DOHH2 (cell line): Measurements from ENCODE around the gene MAP2K6.

Source experiments
- H3F3A ChIP-seq: fragments of 200-600 bp; sonication (generic), shearing (Covaris generic); 2 replicates; pipeline ENCODE4 v1.6.0; 2016; ENCODE audit warnings: antibody characterized with exemption, mild to moderate bottlenecking; ENCODE audit not compliant: control insufficient read depth, insufficient read depth
- H3K27ac ChIP-seq: fragments of 200-600 bp; sonication (generic); 2 replicates; pipeline ENCODE4 v1.5.1; 2014; ENCODE audit warnings: low read depth, mild to moderate bottlenecking, low read length, moderate library complexity
- H3K27me3 ChIP-seq: fragments of 200-600 bp; sonication (generic); 2 replicates; pipeline ENCODE4 v1.6.1; 2014; ENCODE audit warnings: mild to moderate bottlenecking, low read length, mixed read lengths; ENCODE audit not compliant: control insufficient read depth
- H3K36me3 ChIP-seq: fragments of 200-600 bp; sonication (generic); 2 replicates; pipeline ENCODE4 v1.6.1; 2014; ENCODE audit warnings: mild to moderate bottlenecking, low read length, moderate library complexity, mixed read lengths; ENCODE audit not compliant: control insufficient read depth
- H3K4me1 ChIP-seq: fragments of 200-600 bp; sonication (generic); 2 replicates; pipeline ENCODE4 v1.6.1; 2014; ENCODE audit warnings: mild to moderate bottlenecking, low read length, mixed read lengths; ENCODE audit not compliant: control insufficient read depth
- H3K4me2 ChIP-seq: fragments of 200-600 bp; sonication (generic); 2 replicates; pipeline ENCODE4 v1.6.0; 2014; ENCODE audit warnings: mild to moderate bottlenecking, low read length, moderate library complexity
- H3K4me3 ChIP-seq: fragments of 200-600 bp; sonication (generic); 2 replicates; pipeline ENCODE4 v1.5.1; 2014; ENCODE audit warnings: mild to moderate bottlenecking, low read length, mixed read lengths
- H3K79me2 ChIP-seq: fragments of 200-600 bp; sonication (generic); 2 replicates; pipeline ENCODE4 v1.6.1; 2014; ENCODE audit warnings: mild to moderate bottlenecking, low read length, mixed read lengths; ENCODE audit not compliant: control insufficient read depth
- H3K9me2 ChIP-seq: fragments of 200-600 bp; sonication (generic); replicated peaks from 2 replicates; pipeline ENCODE4 v1.6.1; 2014; ENCODE audit warnings: mild to moderate bottlenecking, low read length, mixed read lengths; ENCODE audit not compliant: control insufficient read depth
- H3K9me3 ChIP-seq: fragments of 200-600 bp; sonication (generic); 2 replicates; pipeline ENCODE4 v1.6.1; 2014; ENCODE audit warnings: antibody characterized with exemption, low read length, mixed read lengths; ENCODE audit not compliant: control insufficient read depth, insufficient read depth
- H4K20me1 ChIP-seq: fragments of 200-600 bp; sonication (generic); 2 replicates; pipeline ENCODE4 v1.6.0; 2014; ENCODE audit warnings: low read depth, mild to moderate bottlenecking, antibody characterized with exemption, low read length, moderate library complexity; ENCODE audit not compliant: control insufficient read depth, insufficient read depth
- EZH2phosphoT487 ChIP-seq: fragments of 200-600 bp; sonication (generic); IDR thresholded peaks from 2 replicates; pipeline ENCODE4 v1.6.1; 2017; ENCODE audit warnings: borderline replicate concordance, mild to moderate bottlenecking, antibody characterized with exemption, low read length, moderate library complexity, mixed read lengths
- TF ChIP-seq, protein P1 (sequence below): fragments of 200-600 bp; sonication (generic); IDR thresholded peaks from one replicate; pipeline ENCODE4 v1.5.1; 2014; ENCODE audit warnings: antibody characterized with exemption, mild to moderate bottlenecking, low read depth, low read length; ENCODE audit not compliant: poor library complexity, severe bottlenecking

The MAP2K6 gene

GRCh38 chr17:69466905-69467667 lies 52.6 kb downstream of the MAP2K6 start:
- Histone ChIP-seq H3K4me2 (no peak overlapping the region), H3K9me2 (no peaks in the 10 kb centered on the region), H4K20me1 (no peaks in the 10 kb centered on the region), H3K9me3 (no peaks in the 10 kb centered on the region), H3K79me2 (no peaks in the 10 kb centered on the region), H3K4me3 (no peak overlapping the region), H3K4me1 (no peaks in the 10 kb centered on the region), H3K27me3 (no peaks in the 10 kb centered on the region), H3K27ac (no peak overlapping the region), H3K36me3 (no peaks in the 10 kb centered on the region), H3F3A (no peaks in the 10 kb centered on the region)
- TF ChIP-seq, protein P1, sequence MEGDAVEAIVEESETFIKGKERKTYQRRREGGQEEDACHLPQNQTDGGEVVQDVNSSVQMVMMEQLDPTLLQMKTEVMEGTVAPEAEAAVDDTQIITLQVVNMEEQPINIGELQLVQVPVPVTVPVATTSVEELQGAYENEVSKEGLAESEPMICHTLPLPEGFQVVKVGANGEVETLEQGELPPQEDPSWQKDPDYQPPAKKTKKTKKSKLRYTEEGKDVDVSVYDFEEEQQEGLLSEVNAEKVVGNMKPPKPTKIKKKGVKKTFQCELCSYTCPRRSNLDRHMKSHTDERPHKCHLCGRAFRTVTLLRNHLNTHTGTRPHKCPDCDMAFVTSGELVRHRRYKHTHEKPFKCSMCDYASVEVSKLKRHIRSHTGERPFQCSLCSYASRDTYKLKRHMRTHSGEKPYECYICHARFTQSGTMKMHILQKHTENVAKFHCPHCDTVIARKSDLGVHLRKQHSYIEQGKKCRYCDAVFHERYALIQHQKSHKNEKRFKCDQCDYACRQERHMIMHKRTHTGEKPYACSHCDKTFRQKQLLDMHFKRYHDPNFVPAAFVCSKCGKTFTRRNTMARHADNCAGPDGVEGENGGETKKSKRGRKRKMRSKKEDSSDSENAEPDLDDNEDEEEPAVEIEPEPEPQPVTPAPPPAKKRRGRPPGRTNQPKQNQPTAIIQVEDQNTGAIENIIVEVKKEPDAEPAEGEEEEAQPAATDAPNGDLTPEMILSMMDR, result no peak
- TF ChIP-seq EZH2phosphoT487, result no peak

- Histone ChIP-seq H3K9me2 (no peaks in the 10 kb centered on the region), H3K4me3 (no peak overlapping the region)
- TF ChIP-seq, protein P1, result no peak
- no peak for TF ChIP-seq EZH2phosphoT487
Measured at GRCh38 chr17:69468207-69468606, 53.7 kb downstream of the MAP2K6 start.

GRCh38 chr17:69470702-69471101 lies 56.2 kb downstream of the MAP2K6 start:
- no peaks in the 10 kb centered on the region for H3K27me3 ChIP-seq
- no peak overlapping the region for H3K27ac ChIP-seq
- H3K9me2 ChIP-seq, result no peaks in the 10 kb centered on the region
- TF ChIP-seq, protein P1, result no peak
- TF ChIP-seq EZH2phosphoT487, result no peak
- H3K9me3 ChIP-seq, result no peaks in the 10 kb centered on the region
- no peaks in the 10 kb centered on the region for H3F3A ChIP-seq
- H3K4me3 ChIP-seq, result no peak overlapping the region
- H3K4me2 ChIP-seq, result no peak overlapping the region
- no peaks in the 10 kb centered on the region for H3K4me1 ChIP-seq
- H3K79me2 ChIP-seq, result no peaks in the 10 kb centered on the region
- H3K36me3 ChIP-seq, result no peaks in the 10 kb centered on the region
- no peaks in the 10 kb centered on the region for H4K20me1 ChIP-seq

More at GRCh38 chr17:69468207-69468606, 53.7 kb downstream of the MAP2K6 start:
- no peaks in the 10 kb centered on the region for H3K36me3 ChIP-seq
- H4K20me1 ChIP-seq, result no peaks in the 10 kb centered on the region
- H3K79me2 ChIP-seq, result no peaks in the 10 kb centered on the region
- H3K4me2 ChIP-seq, result no peak overlapping the region
- H3K27me3 ChIP-seq, result no peaks in the 10 kb centered on the region
- H3F3A ChIP-seq, result no peaks in the 10 kb centered on the region
- H3K27ac ChIP-seq, result no peak overlapping the region
- no peaks in the 10 kb centered on the region for H3K9me3 ChIP-seq
- H3K4me1 ChIP-seq, result no peaks in the 10 kb centered on the region
